B cell (primary cell): ENCODE results near the gene ANGEL2. TPM values are rescaled to one million over a fixed set of nuclear protein-coding genes. Genes with fewer than 3 reads are reported as not detected.
"Not testable (repeated sequence)": the region's sequence is repeated elsewhere in the genome, so short reads cannot be mapped to it uniquely, and the experiment has no call there.

Experiments used
- ATAC-seq: fragments of 200-7000 bp; cut with Tn5 transposase; one replicate; pipeline ENCODE4 v1.10.0; 2021; ENCODE audit warnings: low read depth, mild to moderate bottlenecking, moderate number of reproducible peaks, moderate library complexity
- CTCF ChIA-PET: fragments of 350-600 bp; sonication (Branson Sonifier 250); formaldehyde crosslinking; loops from one replicate; lab custom pipeline; 2021; ENCODE audit warnings: antibody characterized with exemption, inconsistent platforms; lab: Charles Lee
- POLR2A ChIA-PET: fragments of 350-600 bp; sonication (Branson Sonifier 250); formaldehyde crosslinking; loops from one replicate; lab custom pipeline; 2021; ENCODE audit warnings: antibody characterized with exemption; lab: Charles Lee
- DNase-seq: peaks from one replicate; pipeline ENCODE4 v3.0.0; 2013
- H2AFZ ChIP-seq: 2 replicates; pipeline ENCODE4 v1.6.1; 2012; ENCODE audit warnings: mild to moderate bottlenecking, low read depth, low read length; ENCODE audit not compliant: insufficient read depth, poor library complexity, severe bottlenecking
- H3K27ac ChIP-seq, 2 donors: 1 replicate in 1 of 2; 2 replicates in 1 of 2; pipeline ENCODE4 v1.5.1; 2012 to 2013; ENCODE audit warnings: low read length in 2 of 2, mild to moderate bottlenecking in 2 of 2, moderate library complexity in 1 of 2
- H3K27me3 ChIP-seq, 4 experiments: fragments of 200-600 bp in 1 of 4; sonication (generic) in 1 of 4; replicated peaks in 1 of 4; 1 replicate in 2 of 4; 2 replicates in 2 of 4; pipeline versions ENCODE4 v1.6.1 to v1.7.0; 2013 to 2016; ENCODE audit warnings: low read length in 3 of 4, mild to moderate bottlenecking in 2 of 4, mixed read lengths in 1 of 4, moderate library complexity in 1 of 4; ENCODE audit not compliant: insufficient read depth in 4 of 4, control insufficient read depth in 3 of 4; ENCODE audit errors: control extremely low read depth in 1 of 4
- H3K36me3 ChIP-seq, 2 experiments: replicated peaks in 1 of 2; 1 replicate in 1 of 2; 2 replicates in 1 of 2; pipeline versions ENCODE4 v1.6.1 to v1.7.1; 2013; ENCODE audit warnings: low read length in 1 of 2; ENCODE audit not compliant: insufficient read depth in 2 of 2, control insufficient read depth in 1 of 2; ENCODE audit errors: control extremely low read depth in 1 of 2, extremely low read depth in 1 of 2
- H3K4me1 ChIP-seq, 2 donors: fragments of 200-600 bp in 1 of 2; sonication (generic) in 1 of 2; 1 replicate in 1 of 2; 2 replicates in 1 of 2; pipeline versions ENCODE4 v1.5.1 to v1.6.1; 2013 to 2017; ENCODE audit warnings: low read length in 2 of 2; ENCODE audit not compliant: control insufficient read depth in 2 of 2, insufficient read depth in 2 of 2
- H3K4me2 ChIP-seq: replicated peaks from 2 replicates; pipeline ENCODE3; 2012; ENCODE audit warnings: mild to moderate bottlenecking, low read depth, low read length; ENCODE audit not compliant: poor library complexity, severe bottlenecking
- H3K4me3 ChIP-seq, 5 experiments: fragments of 200-600 bp in 1 of 5; sonication (generic) in 1 of 5; 1 replicate in 3 of 5; 2 replicates in 2 of 5; pipeline versions ENCODE4 v1.5.1 to v1.7.0; 2011 to 2016; ENCODE audit warnings: low read length in 4 of 5, mild to moderate bottlenecking in 4 of 5, low read depth in 2 of 5, control low read depth in 1 of 5, moderate library complexity in 1 of 5; ENCODE audit not compliant: insufficient read depth in 1 of 5; ENCODE audit errors: control extremely low read depth in 1 of 5, extremely low read depth in 1 of 5
- H3K79me2 ChIP-seq: fragments of 200-600 bp; sonication (generic); one replicate; pipeline ENCODE4 v1.6.0; 2016; ENCODE audit warnings: low read length; ENCODE audit not compliant: control insufficient read depth, insufficient read depth
- H3K9ac ChIP-seq: fragments of 200-600 bp; sonication (generic); 2 replicates; pipeline ENCODE4 v1.6.1; 2017; ENCODE audit warnings: mild to moderate bottlenecking, low read length, moderate library complexity
- H3K9me3 ChIP-seq, 3 donors: one replicate each; pipeline versions ENCODE4 v1.6.1 to v1.7.1; 2013; ENCODE audit warnings: low read length in 2 of 3; ENCODE audit not compliant: control insufficient read depth in 2 of 3, insufficient read depth in 1 of 3; ENCODE audit errors: control extremely low read depth in 1 of 3
- H4K20me1 ChIP-seq: 2 replicates; pipeline ENCODE4 v1.6.0; 2012; ENCODE audit warnings: mild to moderate bottlenecking, low read length; ENCODE audit not compliant: insufficient read depth, control insufficient read depth, poor library complexity, severe bottlenecking
- H3K27ac Mint-ChIP-seq: one replicate; pipeline ENCODE4 v1.8.0; 2021; ENCODE audit warnings: mixed read lengths
- H3K27me3 Mint-ChIP-seq: one replicate; pipeline ENCODE4 v1.8.0; 2021; ENCODE audit warnings: mixed read lengths
- H3K4me1 Mint-ChIP-seq: one replicate; pipeline ENCODE4 v1.8.0; 2021; ENCODE audit warnings: mixed read lengths
- H3K4me3 Mint-ChIP-seq: one replicate; pipeline ENCODE4 v1.8.0; 2021; ENCODE audit warnings: mixed read lengths
- H3K9me3 Mint-ChIP-seq: one replicate; pipeline ENCODE4 v1.8.0; 2022; ENCODE audit warnings: mixed read lengths; ENCODE audit not compliant: insufficient read depth
- CTCF ChIP-seq: fragments of 200-600 bp; IDR thresholded peaks from one replicate; pipeline ENCODE4 v1.8.0; 2022; ENCODE audit warnings: antibody characterized with exemption, mild to moderate bottlenecking
- EZH2 ChIP-seq: IDR thresholded peaks from 2 replicates; pipeline ENCODE4 v1.6.1; 2012; ENCODE audit warnings: borderline replicate concordance, low read depth, mild to moderate bottlenecking, moderate library complexity, low read length; ENCODE audit not compliant: insufficient read depth, poor library complexity, severe bottlenecking
- WGBS: methylation state at CpG from one replicate; pipeline ENCODE4 v1.1.5; 2013; ENCODE audit warnings: missing lambda C conversion rate; ENCODE audit not compliant: insufficient coverage; 5-methylcytosine and 5-hydroxymethylcytosine counted together
- intact Hi-C: fragments of 100-400 bp; cut with micrococcal nuclease; formaldehyde crosslinking; loops from one replicate; pipeline ENCODE4 v1.10.0; 2022
- polyA plus RNA-seq: library from polyadenylated mRNA; depleted of rRNA; stranded (reverse); fragments of >200 nt; gene quantifications from 2 replicates; pipeline ENCODE4 v1.2.3, GENCODE V29; 2012
- total RNA-seq, 2 donors: library from RNA; stranded (reverse); fragments of 120-200 nt in 1 of 2; gene quantifications; 1 replicate in 1 of 2; 2 replicates in 1 of 2; pipeline versions ENCODE4 v1.2.3 to v1.2.4, GENCODE V29; 2013 to 2022

The ANGEL2 gene
- total and polyA plus RNA-seq, 2 donors (not counting 1 experiment from before 2014, with no cell fraction given), result 25.2 to 94.2 TPM

- H4K20me1 ChIP-seq, result no peaks in the 10 kb centered on the region
- POLR2A ChIA-PET, result no interaction called here
- H2AFZ ChIP-seq, result no peak overlapping the region
- intact Hi-C loops, result loop anchor here (1.0 to 5.0 kb wide), 6 partner anchors 137 to 536 kb away; partner anchors contain the start of genes BATF3 and FLVCR1
- WGBS, result no CpG with 5 or more reads among the region's 3 CpGs
- DNase-seq (no peak), ATAC-seq (no peak)
- no peak overlapping the region for H3K27ac ChIP-seq
- CTCF ChIA-PET, result interaction anchor here (0.6 to 5.7 kb wide), 28 partner anchors 9 to 538 kb away, joined by 3 to 76 read pairs (median 4); partner anchors contain the start of genes BATF3, FLVCR1, NSL1 and TATDN3
- H3K36me3 ChIP-seq, result peaks cover 5 to 35% of the 10 kb centered on the region in 2 experiments
- Mint-ChIP-seq H3K27me3 (no peaks in the 10 kb centered on the region), H3K4me1 (peaks cover 2% of the 10 kb centered on the region), H3K9me3 (no peaks in the 10 kb centered on the region), H3K27ac (no peak overlapping the region), H3K4me3 (no peak overlapping the region)
- no peak overlapping the region for H3K4me2 ChIP-seq
- H3K9me3 ChIP-seq, result no peaks in the 10 kb centered on the region
- H3K9ac ChIP-seq, result no peak overlapping the region
- no peaks in the 10 kb centered on the region for H3K4me1 ChIP-seq
- no peaks in the 10 kb centered on the region for H3K27me3 ChIP-seq
- TF ChIP-seq CTCF, result no peak
- no peak for TF ChIP-seq EZH2
- no peak overlapping the region for H3K4me3 ChIP-seq
- no peaks in the 10 kb centered on the region for H3K79me2 ChIP-seq
Observed at GRCh38 chr1:212994926-212995325, 20.7 kb downstream of the ANGEL2 start.

GRCh38 chr1:212993960-212994359 lies 21.7 kb downstream of the ANGEL2 start:
- H3K4me1 ChIP-seq, ATAC-seq, H3K27me3 Mint-ChIP-seq, H2AFZ ChIP-seq, POLR2A ChIA-PET, H3K9me3 Mint-ChIP-seq, H3K79me2 ChIP-seq, H4K20me1 ChIP-seq, H3K27ac ChIP-seq, H3K27ac Mint-ChIP-seq, intact Hi-C loops, H3K9me3 ChIP-seq, DNase-seq, H3K9ac ChIP-seq, H3K4me3 ChIP-seq, H3K4me2 ChIP-seq, H3K4me1 Mint-ChIP-seq, H3K4me3 Mint-ChIP-seq, H3K27me3 ChIP-seq: not testable (repeated sequence)
- CTCF ChIA-PET, result interaction anchor here (1.2 to 5.7 kb wide), 15 partner anchors 10 to 537 kb away, joined by 3 to 76 read pairs (median 5); no protein-coding TSS in a partner anchor
- WGBS, result no CpG with 5 or more reads among the region's 8 CpGs
- peaks cover 5 to 29% of the 10 kb centered on the region in 2 experiments for H3K36me3 ChIP-seq
